AG04450 (cell line): ENCODE results near the gene KCNN4. TPM values are rescaled to one million over a fixed set of nuclear protein-coding genes. Genes with fewer than 3 reads are reported as not detected.
"Not testable (repeated sequence)": the region's sequence is repeated elsewhere in the genome, so short reads cannot be mapped to it uniquely, and the experiment has no call there.

Experiments
- CTCF ChIA-PET: fragments of 300-600, 350-600 bp; formaldehyde crosslinking; extraction: SDS; loops from one replicate; lab custom pipeline; 2022; ENCODE audit warnings: antibody characterized with exemption, inconsistent platforms; lab: Charles Lee
- POLR2A ChIA-PET: fragments of 350-600 bp; formaldehyde crosslinking; extraction: SDS; loops from one replicate; lab custom pipeline; 2021; ENCODE audit warnings: antibody characterized with exemption, inconsistent platforms; lab: Yijun Ruan, JAX
- DNase-seq: peaks from one replicate; pipeline ENCODE4 v3.0.0-alpha.2; 2011; ENCODE audit warnings: low read depth, low spot score
- H3K27ac ChIP-seq: one replicate; pipeline ENCODE4 v1.5.1; 2012; ENCODE audit warnings: low read depth, low read length, control low read depth
- H3K27me3 ChIP-seq: one replicate; pipeline ENCODE4 v1.6.0; 2012; ENCODE audit warnings: low read length; ENCODE audit not compliant: control insufficient read depth, insufficient read depth
- H3K4me3 ChIP-seq: 2 replicates; pipeline ENCODE4 v1.5.1; 2011; ENCODE audit warnings: mild to moderate bottlenecking, low read depth, low read length, control low read depth
- H3K9me3 ChIP-seq: 2 replicates; pipeline ENCODE4 v1.5.1; 2012; ENCODE audit warnings: low read length; ENCODE audit not compliant: control insufficient read depth, insufficient read depth
- polyA plus RNA-seq: library from polyadenylated mRNA; depleted of rRNA; stranded (reverse); fragments of >200 nt; gene quantifications from 2 replicates; pipeline ENCODE4 v1.2.3, GENCODE V29; 2011
- TF ChIP-seq, protein P1 (sequence below): IDR thresholded peaks from 2 replicates; pipeline ENCODE4 v1.5.1; 2011; ENCODE audit warnings: low read depth, low read length, control low read depth, inconsistent platforms

Gene KCNN4
- polyA plus RNA-seq, 1 experiment = 0.12 TPM

DNA sequence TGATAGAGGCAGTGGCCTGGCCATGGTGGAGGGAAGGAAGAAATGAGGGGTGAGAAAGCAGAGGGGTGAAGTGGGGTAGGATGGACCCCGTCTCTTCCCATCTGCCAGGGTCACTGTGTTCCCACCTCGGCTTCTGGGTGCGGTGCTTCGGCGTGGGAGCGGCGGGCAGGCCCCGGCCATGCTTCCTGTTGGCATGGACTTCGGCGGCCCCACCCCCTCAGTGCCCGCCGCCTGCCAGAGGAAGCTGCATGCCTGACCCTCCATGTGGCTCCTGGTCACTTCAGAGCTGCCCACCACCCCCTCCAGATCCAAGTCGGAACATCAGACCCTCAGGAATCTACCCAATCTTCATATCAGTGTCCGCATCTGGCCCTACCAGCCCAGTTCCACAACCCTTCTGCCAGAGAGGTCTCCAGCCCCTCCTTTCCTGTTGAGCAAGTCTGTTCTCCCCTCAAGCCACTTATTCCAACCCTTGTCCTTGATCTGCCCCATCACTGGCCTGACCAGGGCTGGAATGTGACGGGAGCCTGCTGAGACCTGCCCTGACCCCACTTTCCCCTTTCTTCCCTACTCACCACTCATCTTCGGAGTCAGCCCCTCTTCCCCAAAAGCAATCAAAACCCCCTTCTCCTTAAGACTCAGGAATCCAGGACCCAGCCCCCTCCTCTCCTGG is 1.5 kb downstream of the KCNN4 start:
- Histone ChIP-seq H3K4me3 (no peak overlapping the region), H3K27me3 (no peaks in the 10 kb centered on the region), H3K27ac (no peak overlapping the region), H3K9me3 (no peaks in the 10 kb centered on the region; the same call in 1 of the 2 replicates)
- TF ChIP-seq, protein P1, sequence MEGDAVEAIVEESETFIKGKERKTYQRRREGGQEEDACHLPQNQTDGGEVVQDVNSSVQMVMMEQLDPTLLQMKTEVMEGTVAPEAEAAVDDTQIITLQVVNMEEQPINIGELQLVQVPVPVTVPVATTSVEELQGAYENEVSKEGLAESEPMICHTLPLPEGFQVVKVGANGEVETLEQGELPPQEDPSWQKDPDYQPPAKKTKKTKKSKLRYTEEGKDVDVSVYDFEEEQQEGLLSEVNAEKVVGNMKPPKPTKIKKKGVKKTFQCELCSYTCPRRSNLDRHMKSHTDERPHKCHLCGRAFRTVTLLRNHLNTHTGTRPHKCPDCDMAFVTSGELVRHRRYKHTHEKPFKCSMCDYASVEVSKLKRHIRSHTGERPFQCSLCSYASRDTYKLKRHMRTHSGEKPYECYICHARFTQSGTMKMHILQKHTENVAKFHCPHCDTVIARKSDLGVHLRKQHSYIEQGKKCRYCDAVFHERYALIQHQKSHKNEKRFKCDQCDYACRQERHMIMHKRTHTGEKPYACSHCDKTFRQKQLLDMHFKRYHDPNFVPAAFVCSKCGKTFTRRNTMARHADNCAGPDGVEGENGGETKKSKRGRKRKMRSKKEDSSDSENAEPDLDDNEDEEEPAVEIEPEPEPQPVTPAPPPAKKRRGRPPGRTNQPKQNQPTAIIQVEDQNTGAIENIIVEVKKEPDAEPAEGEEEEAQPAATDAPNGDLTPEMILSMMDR = no peak
- ChIA-PET POLR2A (no interaction called here), CTCF (interaction anchor here (0.6 to 1.4 kb wide), 5 partner anchors 13 to 144 kb away, joined by 3 to 6 read pairs (median 3); no protein-coding TSS in a partner anchor)
- no peak for DNase-seq

DNA sequence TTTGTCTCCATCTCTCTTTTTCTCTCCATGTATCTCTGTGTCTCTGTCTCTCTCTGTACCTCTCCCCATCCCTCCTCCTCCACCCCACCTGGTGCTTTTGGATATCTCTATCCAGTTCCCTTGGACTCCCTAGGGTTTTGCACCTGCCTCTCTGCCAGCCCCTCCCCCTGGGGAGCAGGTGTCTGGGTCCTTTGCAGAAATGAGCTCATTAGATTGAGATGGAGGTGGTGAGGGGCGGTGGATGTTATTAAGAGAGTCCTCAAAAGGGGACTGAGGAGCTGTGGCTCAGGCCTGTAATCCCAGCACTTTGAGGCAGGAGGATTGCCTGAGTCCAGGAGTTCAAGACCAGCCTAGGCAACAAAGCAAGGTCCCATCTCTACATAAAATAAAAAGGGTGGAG is 2.1 kb downstream of the KCNN4 start:
- DNase-seq = no peak
- POLR2A ChIA-PET = no interaction called here
- Histone ChIP-seq H3K9me3 (no peaks in the 10 kb centered on the region; the same call in 1 of the 2 replicates), H3K27me3 (peaks cover 4% of the 10 kb centered on the region), H3K27ac (no peak overlapping the region), H3K4me3 (no peak overlapping the region)
- CTCF ChIA-PET = interaction anchor here (0.6 to 1.3 kb wide), 4 partner anchors 12 to 143 kb away, joined by 3 read pairs; no protein-coding TSS in a partner anchor
- TF ChIP-seq, protein P1 = no peak

DNA sequence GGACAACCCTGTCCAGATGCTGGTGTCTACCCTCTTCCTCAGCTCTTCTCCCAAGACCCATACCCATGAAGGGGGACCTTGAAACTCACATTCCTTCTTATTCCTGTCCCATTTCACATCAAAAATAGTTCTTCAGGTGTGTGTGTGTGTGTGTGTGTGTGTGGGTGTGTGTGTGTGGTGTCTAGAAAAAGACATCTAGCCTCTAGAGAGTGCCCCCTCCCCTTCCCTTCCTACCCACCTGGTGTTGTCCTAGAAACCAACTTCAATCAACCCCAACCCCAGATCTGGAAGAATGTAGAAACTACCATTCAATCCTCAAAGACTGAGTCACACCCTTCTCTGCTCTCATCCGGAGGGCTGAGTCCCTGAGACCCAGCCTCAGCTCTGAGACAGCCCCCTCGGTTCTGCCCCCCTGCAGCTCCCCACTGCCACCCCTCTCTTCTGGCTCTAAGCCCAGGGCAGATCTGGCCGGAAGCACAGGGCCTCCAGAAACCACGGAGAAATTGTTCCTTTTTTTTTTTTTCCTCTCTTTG is 3.5 kb downstream of the KCNN4 start:
- TF ChIP-seq, protein P1 = no peak
- no peak for DNase-seq
- peaks cover 11% of the 10 kb centered on the region for H3K27me3 ChIP-seq
- no peak overlapping the region for H3K4me3 ChIP-seq
- no peaks in the 10 kb centered on the region for H3K9me3 ChIP-seq
- no peak overlapping the region for H3K27ac ChIP-seq
- ChIA-PET CTCF (interaction anchor here (0.7 to 0.8 kb wide), 3 partner anchors 11 to 241 kb away, joined by 3 to 4 read pairs (median 3); partner anchors contain the start of gene PLAUR), POLR2A (no interaction called here)

DNA sequence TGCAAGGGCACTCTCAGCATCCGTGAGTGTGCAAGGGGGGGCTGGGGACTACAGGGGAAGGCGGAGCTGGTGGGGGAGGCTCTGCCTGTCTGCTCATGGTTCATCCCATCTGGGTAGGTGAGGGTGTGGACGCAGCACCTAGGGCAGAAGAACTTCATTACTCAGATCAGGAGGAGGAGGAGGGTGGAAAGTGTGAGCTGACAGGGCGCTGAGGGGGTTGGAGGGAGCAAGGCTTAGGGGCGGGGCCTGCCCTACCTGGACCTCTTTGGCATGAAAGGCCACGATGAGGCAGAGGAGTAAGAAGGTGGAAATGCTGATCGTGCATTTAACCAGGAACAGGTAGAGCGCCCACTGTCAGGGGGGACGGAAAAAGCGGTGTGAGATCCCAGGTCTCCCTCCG is 4.5 kb downstream of the KCNN4 start:
- no peak for DNase-seq
- TF ChIP-seq, protein P1 = no peak
- H3K9me3 ChIP-seq = no peaks in the 10 kb centered on the region
- no peak overlapping the region for H3K27ac ChIP-seq
- peaks cover 13% of the 10 kb centered on the region for H3K27me3 ChIP-seq
- no peak overlapping the region for H3K4me3 ChIP-seq
- ChIA-PET POLR2A (no interaction called here), CTCF (interaction anchor here (0.7 to 1.9 kb wide), 4 partner anchors 10 to 240 kb away, joined by 3 to 7 read pairs (median 5); no protein-coding TSS in a partner anchor)

DNA sequence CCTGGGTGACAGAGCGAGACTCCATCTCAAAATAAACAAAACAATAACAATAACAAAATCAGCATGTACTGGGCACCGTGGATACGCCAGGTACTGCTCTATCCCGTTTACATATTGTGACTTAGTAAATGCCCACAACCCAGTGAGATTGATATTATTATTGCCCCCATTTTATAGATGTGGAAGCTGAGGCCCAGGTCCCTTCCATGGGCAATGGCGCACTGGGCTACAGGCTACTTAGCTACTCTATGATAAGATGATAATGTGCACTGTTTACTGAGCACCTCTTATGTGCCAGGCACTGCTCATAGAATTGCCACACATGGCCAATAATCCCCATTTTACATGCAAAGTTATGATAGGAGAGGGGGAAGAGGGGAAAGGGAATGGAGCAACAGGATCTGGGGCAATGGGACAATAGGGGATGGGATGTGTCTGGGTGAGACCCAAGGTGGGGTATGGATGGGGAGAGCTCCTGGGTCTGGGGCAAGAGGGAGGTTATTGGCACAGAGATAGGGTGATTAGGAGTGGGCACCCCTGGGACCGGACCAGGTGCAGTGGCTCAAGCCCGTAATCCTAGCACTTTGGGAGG is 5.4 kb downstream of the KCNN4 start:
- peaks cover 13% of the 10 kb centered on the region for H3K27me3 ChIP-seq
- no peak overlapping the region for H3K27ac ChIP-seq
- ChIA-PET CTCF (interaction anchor here (0.5 to 1.9 kb wide), 11 partner anchors 9 to 220 kb away, joined by 3 to 8 read pairs (median 4); partner anchors contain the start of gene SMG9), POLR2A (interaction anchor here (0.7 kb wide), 1 partner anchor 81 kb away, joined by 6 read pairs; no protein-coding TSS in a partner anchor)
- H3K4me3 ChIP-seq = no peak overlapping the region
- no peaks in the 10 kb centered on the region for H3K9me3 ChIP-seq
- no peak for DNase-seq
- TF ChIP-seq, protein P1 = no peak

DNA sequence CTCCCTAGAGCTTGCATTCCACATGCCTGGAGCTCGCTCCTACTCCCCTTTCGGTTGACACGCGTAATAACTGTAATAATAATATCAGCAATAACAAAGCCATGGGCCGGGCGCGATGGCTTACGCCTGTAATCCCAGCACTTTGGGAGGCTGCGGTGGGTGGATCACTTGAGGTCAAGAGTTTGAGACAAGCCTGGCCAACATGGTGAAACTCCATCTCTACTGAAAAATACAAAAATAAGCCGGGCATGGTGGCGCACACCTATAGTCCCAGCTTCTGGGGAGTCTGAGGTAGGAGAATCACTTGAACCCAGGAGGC is 5.9 kb downstream of the KCNN4 start:
- not testable (repeated sequence) for DNase-seq, H3K4me3 ChIP-seq, H3K9me3 ChIP-seq, H3K27ac ChIP-seq
- POLR2A ChIA-PET = interaction anchor here (0.6 kb wide), 1 partner anchor 16 kb away, joined by 3 read pairs; no protein-coding TSS in a partner anchor
- CTCF ChIA-PET = interaction anchor here (0.5 to 1.9 kb wide), 13 partner anchors 8 to 220 kb away, joined by 3 to 8 read pairs (median 4); partner anchors contain the start of gene SMG9
- H3K27me3 ChIP-seq = peaks cover 13% of the 10 kb centered on the region
